ENCODE results near the gene DOCK3.
"Not testable (repeated sequence)": the region's sequence is repeated elsewhere in the genome, so short reads cannot be mapped to it uniquely, and the experiment has no call there.

The DOCK3 gene

DNA sequence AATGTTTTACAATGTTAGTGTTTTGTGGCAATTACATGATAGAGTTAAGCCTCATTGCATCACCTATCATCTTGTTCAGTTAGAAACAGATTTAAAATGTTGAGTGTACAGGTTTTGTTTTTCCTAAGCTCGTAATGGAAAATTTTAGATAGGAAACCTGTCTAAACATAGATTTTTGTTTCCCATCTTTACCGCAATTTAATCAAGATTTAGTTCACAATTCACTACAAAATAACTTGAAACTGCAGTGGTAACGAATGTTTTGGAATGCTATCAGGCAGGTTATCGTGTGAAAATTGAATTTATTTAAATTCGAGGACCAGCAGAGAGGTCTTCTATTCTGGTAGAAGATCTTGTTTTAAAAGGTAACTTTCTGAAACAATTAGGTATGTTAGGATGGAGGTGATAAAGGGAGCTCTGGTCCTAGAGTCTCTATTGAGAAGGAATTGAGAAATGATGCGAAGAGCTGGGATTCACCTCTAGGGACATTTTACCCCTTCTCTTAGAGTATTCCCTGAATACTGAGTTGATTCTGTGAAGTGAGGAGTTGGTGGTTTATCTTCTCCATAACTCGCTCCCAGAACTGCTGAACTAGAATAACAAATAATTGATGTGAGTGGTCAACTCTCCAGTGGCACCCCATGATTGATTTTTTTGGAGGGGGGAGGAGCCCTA lies 1.4 kb downstream of the DOCK3 start:
- DNase-seq (ENCODE audit: low read depth), result no peak

DNA sequence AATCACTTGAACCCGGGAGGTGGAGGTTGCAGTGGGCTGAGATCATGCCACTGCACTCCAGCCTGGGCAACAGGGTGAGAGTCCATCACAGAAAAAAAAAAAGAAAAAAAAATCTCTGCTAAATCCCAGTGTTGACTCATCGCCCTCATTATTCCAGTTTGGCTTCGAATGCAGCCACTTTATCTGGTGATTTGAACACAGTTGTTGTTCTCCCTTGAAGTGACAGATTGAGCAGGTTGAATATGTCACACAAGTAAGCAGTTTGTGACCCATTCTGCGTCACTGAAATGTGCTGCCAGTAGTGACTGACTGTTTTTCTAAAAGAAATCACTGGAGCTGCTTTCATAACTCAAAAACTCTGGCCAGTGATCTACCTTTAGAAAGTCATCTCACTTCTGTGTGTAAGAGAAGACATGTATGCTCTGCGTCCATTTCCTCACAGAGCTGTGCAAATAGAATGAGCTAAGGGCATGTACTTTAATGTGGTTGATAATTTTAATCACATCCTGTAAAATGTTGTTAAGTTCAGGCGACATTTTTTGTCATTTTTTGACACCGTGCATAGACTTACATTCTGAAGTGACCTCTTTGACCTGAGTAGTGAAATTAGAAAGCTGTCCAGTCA lies 12.5 kb downstream of the DOCK3 start:
- no peak for DNase-seq (ENCODE audit: low read depth)

DNA sequence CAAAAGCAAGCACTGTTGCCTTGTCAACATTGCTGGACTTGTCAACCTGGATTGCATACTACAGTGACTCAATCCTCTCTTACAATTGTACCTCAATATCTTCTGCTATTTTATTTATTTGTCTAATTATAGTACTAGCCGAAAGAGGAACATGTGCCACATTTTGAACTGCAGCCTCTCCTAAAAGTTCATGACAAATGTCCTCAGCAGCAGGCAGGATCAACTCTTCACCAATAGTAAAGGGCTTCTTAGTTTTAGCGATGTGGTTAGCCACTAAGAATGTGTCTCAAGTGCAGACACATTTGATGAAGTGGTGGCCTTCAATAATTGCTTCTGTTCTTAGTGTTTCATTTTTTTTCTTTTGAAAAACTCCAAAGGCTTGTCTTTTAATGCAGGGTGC lies 13.2 kb downstream of the DOCK3 start:
- no peak for DNase-seq (ENCODE audit: low read depth)

DNA sequence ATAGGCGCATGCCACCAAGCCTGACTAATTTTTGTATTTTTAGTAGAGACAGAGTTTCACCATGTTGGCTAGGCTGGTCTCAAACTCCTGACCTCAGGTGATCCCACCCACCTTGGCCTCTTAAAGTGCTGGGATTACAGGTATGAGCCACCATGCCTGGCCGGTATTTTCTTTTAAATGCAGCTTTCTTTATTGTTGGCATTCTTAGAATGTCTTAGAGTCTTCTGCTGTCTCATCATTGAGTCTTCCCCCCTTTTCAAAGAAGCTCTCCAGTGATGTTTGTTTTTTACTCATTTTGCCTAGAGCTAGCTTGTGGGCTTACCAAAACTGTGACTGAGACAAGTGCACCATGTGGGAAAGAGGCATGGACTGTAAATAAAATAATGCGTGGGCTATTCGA lies 13.9 kb downstream of the DOCK3 start:
- DNase-seq (ENCODE audit: low read depth), result not testable (repeated sequence)

DNA sequence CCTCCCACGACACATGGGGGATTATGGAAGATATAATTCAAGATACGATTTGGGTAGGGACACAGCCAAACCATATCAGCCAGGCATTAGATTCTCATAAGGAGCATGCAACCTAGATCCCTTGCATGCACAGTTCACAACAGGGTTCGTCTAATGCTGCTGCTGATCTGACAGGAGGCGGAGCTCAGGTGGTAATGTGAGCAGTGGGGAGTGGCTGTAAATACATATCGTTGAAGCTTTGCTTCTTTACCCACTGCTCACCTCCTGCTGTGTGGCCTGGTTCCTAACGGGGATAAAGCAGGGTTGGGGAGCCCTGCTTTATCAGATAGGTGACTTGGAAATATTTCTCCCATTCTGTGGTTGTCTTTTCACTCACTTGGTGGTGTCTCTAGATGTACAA lies 14.8 kb downstream of the DOCK3 start:
- no peak for DNase-seq (ENCODE audit: low read depth)

DNA sequence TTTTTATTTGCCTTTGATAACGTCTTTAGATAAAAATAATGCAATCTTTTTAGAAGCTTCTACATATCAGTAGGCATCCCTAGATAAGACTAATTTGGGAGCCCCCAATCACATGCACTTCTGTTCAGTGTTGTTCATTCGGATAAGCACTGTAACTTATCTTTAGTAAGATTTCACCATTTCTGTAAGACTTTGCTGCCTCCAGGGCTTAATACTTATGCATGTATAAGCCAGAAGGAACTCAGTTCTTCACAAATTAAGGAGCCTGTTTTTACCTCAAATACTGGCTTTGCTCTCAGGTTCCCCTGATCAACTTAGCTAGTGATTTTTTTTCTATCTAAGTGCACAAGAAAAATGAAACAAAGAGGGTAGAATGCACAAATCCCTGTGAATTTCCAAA lies 20.3 kb downstream of the DOCK3 start:
- DNase-seq (ENCODE audit: low read depth), result no peak

DNA sequence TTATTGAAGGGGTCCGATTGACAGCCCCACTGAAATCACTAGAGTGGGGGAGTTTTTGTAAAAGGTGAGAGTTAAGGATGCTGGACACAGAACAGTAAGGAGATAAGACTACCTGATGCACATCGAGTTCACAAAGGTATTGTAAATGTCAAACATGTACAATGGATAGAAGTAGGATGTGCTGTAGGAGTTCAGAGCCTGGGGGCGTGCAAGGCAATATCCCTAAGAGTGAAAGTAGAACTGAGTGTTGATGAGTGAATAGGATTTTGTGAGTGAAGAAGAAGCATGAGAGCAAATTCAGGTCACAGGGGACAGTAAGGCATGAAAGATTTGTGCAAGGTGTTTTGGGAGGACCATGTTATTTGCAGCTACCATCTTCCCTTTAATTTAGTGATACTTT lies 21.5 kb downstream of the DOCK3 start:
- no peak for DNase-seq (ENCODE audit: low read depth)

DNA sequence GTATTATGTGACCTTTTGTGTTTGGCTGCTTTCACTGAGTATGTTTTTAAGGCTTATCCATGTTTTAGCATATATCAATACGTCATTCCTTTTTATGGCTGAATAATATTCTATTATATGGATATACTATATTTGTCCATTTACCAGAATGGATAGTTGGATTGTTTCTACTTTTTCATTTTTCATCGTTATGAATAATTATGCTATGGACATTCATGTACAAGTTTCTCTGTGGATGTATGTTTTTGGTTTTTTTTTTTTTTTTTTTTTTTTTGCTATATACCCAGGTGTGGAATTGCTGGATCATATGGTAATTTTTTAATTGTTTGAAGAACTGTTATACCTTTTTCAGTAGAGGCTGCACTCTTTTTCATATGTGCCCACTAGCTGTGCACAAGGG lies 23.5 kb downstream of the DOCK3 start:
- no peak for DNase-seq (ENCODE audit: low read depth)

DNA sequence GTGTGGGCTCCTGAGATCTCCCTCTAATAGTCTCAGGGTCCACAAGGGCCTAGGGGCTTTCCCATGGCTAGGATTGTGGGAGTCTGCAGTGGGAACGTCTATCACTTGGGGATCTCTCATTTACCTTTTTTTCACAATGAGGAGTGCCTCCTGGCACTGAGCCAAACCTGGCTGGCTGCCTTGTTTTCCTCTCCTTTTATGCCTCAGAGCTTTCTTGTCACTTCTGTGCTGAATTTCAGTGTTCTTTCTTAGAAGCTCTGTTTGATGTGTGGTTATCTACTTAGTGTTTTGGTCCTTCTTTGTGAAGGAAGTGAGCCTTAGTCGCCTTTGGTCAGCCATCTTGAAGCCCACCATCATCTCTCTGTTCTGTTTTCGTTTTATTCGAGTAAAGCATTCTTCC lies 33.9 kb downstream of the DOCK3 start:
- no peak for DNase-seq (ENCODE audit: low read depth)

DNA sequence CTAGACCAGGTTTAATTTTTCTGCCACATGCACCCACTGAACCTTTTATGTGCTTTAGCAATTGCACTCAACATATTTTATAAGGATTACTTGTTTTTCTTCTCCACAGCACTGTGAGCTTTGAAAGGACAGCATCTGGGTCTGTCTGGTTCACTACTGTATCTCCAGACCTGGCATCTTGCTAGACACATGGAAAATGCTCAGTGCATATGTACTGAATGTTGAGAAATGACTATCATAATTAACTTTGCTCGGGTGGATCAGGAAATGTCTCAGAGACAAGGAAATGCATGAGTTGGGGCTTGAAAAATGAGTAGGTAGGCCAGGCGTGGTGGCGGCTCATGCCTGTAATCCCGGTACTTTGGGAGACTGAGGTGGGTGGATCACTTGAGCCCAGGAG lies 40.2 kb downstream of the DOCK3 start:
- no peak for DNase-seq (ENCODE audit: low read depth)

DNA sequence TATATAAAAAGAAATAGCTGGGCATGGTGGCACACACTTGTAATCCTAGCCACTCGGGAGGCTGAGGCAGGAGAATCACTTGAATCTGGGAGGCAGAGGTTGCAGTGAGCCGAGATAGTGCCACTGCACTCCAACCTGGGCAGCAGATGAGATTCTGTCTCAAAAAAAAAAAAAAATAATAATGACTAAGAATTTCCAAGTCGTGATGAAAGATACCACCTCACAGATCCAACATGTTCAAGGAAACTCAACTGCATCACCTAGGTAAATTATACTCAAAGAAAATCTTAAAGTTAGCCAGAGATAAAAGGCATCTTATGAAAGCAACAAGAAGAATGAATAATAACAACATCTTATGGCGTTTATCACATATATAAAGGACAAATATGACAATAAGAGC lies 50.1 kb downstream of the DOCK3 start:
- no peak for DNase-seq (ENCODE audit: low read depth)

DNA sequence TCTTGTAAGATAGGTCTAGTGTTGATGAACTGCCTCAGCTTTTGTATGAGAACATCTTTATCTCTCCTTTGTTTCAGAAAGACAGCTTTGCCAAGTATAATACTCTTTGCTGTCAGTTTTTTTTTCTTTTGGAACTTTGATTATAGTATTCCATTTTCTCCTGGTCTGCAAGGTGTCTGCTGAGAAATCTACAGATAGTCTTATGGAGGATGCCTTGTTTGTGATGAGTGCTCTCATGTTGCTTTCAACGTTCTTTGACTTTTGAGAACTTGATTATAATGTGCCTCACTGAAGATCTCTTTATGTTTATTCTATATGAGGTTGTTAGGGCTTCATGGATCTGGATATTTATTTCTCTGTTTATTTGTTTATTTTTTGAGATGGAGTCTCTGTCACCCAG lies 60.3 kb downstream of the DOCK3 start:
- DNase-seq (ENCODE audit: low read depth), result no peak

DNA sequence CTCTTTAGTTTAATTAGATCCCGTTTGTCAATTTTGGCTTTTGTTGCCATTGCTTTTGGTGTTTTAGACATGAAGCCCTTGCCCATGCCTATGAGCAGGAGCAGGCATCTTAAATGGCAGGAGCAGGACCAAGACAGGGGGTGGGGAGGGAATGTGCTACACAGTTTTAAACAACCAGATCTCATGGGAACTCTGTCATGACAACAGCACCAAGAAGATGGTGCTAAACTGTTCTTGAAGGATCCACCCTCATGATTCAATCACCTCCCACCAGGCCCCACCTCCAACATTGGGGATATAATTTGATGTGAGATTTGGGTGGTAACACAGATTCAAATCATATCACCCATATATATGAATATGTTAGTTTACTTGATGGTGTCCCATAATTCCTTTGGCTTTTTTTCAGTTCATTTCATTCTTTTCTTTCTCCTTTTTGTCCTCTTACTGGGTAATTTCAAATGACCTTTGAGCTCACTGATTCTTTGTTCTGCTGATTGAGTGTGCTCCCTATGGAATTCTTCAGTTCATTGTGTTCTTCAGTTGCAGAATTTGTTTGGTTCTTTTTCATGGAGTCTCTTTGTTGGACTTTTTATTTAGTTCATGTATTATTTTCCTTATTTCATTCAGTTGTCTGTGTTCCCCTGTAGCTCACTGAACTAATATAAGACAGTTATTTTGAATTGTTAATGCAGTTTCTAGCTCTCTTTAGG lies 62.6 kb downstream of the DOCK3 start:
- DNase-seq (ENCODE audit: low read depth), result no peak

DNA sequence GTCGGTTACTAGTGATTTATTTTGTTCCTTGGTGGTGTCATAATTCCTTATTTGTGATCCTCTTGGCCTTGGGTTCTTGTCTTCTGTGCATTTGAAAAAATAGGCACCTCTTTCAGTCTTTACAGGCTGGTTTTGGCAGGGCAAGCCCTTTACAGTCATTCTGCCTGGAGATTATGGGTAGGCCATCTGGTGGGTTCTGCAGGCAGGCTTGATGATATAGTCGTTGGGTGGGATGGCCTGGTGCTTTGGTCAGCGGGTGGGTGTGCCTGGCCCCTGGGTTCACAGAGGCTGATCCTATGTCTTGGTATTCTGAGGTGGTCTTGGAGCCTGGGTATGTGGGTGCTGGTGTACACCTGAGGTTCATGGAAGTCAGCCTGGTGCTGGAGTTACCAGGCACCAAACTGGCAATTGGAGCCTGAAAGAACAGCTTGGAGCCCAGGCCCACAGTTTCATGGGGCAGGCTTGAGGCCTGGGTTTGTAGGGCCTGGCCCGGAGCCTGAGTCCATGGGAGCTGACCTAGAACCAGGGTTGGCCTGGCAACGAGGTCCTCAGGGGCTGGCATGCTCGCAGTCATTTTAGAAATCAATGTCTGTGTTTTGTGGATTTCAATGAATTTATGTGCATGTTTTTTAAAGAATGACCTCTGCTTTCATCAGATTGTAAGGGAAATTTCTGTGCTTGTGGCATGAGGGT lies 63.3 kb downstream of the DOCK3 start:
- DNase-seq (ENCODE audit: low read depth), result no peak

DNA sequence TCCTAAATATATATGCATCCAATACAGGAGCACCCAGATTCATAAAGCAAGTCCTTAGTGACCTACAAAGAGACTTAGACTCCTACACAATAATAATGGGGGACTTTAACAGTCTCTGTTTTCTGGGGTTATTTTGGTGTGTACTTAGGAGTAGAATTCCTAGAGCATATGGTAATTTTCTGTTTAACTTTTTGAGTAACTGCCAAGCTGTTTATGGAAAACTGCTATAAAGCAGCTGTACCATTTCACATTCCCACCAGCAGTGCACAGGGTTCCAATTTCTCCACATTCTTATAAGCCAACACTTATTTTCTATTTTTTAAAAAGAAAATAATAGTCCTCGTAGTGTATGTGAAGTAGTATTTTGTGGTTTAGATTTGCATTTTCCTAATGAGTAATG lies 68.9 kb downstream of the DOCK3 start:
- DNase-seq (ENCODE audit: low read depth), result no peak

DNA sequence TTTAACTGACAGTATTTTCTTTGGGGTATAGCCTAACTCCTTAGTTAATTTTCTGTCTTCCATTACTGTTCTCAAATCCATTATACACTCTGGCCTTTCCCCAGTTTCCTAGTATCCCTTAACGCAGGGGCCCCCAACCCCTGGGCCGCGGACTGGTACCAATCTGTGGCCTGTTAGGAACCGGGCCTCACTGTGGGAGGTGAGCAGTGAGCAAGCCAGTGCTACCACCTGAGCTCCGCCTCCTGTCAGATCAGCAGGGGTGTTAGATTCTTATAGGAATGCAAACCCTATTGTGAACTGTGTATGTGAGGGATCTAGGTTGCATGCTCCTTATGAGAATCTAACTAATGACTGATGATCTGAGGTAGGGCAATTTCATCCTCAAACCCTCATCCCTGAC lies 75.1 kb downstream of the DOCK3 start:
- DNase-seq (ENCODE audit: low read depth), result no peak

DNA sequence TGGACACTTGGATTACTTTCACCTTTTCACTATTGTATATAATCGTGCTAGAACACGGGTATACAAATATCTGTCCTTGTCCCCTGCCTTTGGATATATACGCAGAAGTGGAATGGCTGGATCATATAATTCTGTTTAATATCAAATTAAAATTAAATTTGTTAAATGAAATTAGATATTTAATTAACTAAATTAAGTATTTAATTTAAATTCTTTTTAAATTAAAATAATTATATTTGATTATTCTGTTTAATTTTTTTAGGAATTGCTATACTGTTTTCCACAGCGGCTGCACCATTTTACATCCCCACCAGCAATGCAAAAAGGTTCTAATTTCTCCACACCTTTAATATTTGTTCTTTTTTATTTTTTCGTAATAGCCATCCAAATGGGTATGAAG lies 84.3 kb downstream of the DOCK3 start:
- DNase-seq (ENCODE audit: low read depth), result no peak

DNA sequence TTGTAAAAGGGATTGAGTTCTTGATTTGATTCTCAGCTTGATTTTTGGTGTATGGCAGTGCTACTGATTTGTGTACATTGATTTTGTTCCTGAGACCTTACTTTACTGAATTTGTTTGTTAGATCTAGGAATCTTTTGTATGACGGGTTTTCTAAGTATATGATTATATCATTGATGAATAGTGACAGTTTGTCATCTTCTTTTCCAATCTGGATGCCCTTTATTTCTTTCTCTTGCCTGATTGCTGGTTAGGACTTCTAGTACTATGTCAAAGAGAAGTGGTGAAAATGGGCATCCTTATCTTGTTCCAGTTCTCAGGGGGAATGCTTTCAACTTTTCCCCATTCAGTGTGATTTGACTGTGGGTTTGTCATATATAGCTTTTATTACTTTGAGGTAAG lies 103.0 kb downstream of the DOCK3 start:
- no peak for DNase-seq (ENCODE audit: low read depth)

DNA sequence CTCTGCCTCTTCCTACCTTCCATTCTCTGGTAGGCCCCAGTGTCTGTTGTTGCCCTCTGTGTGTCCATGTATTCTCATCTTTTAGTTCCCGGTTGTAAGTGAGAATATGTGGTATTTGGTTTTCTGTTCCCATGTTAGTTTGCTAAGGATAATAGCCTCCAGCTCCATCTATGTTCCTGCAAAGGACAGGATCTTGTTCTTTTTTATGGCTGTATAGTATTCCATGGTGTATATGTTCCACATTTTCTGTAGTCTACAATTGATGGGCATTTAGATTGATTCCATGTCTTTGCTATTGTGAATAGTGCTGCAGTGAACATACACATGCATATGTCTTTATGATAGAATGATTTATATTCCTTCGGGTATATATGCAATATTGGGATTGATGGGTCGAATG lies 107.0 kb downstream of the DOCK3 start:
- DNase-seq (ENCODE audit: low read depth), result not testable (repeated sequence)

DNA sequence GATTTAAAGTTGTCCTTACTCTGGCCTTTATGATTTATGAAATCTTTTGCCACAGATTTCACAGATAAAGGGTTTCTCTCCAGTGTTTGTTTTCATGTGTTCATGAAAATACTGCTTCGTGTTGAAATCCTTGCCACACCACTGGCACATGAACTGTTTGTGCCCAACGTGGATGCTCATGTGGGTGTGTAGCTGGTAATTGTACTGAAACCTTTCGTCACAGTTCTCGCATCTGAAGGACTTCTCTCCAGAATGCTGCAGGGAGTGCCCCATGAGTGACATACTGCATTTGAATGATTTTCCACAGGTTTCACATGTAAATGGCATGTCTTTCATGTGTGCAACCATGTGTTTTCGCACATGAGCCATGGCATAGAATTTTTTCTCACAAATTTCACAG lies 111.9 kb downstream of the DOCK3 start:
- no peak for DNase-seq (ENCODE audit: low read depth)

DNA sequence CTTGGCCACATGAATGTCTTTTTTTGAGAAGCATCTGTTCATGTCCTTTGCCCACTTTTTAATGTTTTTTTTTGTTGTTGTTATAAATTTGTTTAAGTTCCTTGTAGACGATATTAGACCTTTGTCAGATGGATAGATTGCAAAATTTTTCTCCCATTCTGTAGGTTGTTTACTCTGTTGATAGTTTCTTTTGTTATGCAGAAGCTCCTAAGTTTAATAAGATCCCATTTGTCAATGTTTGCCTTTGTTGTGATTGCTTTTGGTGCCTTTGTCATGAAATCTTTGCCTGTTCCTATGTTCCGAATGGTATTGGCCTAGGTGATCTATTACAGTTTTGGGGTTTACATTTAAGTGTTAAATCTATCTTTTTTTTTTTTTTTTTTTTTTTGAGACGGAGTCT lies 116.2 kb downstream of the DOCK3 start:
- not testable (repeated sequence) for DNase-seq (ENCODE audit: low read depth)

DNA sequence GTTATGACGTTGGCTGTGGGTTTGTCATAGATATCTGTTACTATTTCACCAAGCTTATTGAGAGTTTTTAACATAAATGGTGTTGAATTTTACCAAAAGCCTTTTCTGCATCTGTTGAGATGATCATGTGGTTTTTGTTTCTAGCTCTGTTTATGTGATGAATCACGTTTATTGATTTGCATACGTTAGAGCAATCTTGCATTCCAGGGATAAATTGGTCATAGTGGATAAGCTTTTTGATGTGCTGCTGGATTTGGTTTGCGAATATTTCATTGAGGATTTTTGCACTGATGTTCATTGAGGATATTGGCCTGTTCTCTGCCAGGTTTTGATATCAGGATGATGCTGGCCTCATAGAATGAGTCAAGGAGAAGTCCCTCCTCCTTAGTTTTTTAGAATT lies 117.8 kb downstream of the DOCK3 start:
- no peak for DNase-seq (ENCODE audit: low read depth)

DNA sequence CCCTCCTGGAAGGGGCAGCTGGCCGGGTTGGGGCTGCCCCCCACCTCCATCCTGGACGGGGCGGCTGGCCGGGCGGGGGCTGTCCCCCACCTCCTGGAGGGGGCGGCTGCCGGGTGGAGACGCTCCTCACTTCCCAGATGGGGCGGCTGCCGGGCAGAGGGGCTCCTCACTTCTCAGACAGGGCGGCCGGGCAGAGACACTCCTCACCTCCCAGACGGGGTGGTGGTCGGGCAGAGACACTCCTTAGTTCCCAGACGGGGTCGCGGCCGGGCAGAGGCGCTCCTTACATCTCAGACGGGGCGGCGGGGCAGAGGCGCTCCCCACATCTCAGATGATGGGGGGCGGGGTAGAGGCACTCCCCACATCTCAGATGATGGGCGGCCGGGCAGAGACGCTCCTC lies 129.1 kb downstream of the DOCK3 start:
- DNase-seq (ENCODE audit: low read depth), result not testable (repeated sequence)

Measured in activated gamma-delta T cell treated with anti-CD3 and anti-CD28 coated beads, Interleukin-2, amount 50 U/mL, for 16 hours (primary cell).